NCI-H345 treated with DMSO at 0.1 percent for 48 hours (cell line): Measurements from ENCODE around the gene EBPL.

Experiments
- DNase-seq: peaks from one replicate; lab custom pipeline; 2025; ENCODE audit not compliant: unreplicated experiment; lab: John Stamatoyannopoulos, UW

The EBPL gene

DNA sequence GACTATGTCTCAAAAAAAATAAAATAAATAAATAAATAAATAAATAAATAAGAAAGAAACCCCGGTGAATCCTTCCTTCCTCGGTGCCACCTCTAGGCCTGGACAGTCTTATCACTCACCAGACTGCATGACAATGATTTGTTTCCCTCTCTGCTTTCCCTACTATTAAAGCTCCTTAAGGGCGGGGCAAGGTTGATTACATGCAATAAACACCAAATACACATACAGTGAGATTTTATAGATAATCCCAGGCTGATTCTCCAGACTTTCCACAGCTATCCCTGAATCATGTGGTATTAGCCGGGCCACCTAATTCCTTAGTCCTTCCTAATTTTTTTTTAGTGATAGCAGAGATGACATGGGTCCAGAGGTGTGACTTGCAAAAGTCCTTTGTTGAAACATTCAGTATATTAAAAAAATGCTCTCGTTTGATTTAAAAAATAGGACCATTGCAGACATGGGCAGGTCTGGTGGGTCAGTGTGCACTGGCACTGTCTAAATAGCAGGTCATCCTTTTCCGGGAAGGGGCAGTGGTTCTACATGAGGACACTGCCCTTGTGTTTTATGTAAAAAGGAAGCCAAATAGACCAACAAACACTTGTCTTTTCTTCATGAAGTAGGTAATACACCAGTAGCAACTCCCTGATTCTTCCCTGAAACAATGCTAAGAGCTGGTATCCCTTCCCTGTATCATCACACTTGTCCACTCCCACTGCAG, 14.5 kb downstream of the EBPL start:
- DNase-seq: no peak

DNA sequence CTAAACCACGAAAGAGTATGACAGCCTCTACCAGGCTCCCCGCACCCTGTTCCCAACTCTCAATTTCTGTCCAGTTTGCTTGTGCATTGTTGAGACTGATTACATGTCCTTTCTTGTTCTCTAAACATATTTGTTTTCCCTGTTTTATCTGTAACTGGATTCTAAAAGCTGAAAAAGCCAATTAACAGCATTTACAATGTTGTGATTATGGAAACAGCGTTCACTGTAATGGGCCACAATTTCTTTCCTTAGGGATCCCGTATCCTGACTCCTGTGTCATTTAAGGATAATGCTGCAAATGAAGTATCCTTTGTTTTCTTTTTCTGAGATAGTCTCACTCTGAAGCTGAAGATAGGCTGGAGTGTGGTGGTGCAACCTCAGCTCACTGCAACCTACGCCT, 20.5 kb downstream of the EBPL start:
- DNase-seq: no peak

DNA sequence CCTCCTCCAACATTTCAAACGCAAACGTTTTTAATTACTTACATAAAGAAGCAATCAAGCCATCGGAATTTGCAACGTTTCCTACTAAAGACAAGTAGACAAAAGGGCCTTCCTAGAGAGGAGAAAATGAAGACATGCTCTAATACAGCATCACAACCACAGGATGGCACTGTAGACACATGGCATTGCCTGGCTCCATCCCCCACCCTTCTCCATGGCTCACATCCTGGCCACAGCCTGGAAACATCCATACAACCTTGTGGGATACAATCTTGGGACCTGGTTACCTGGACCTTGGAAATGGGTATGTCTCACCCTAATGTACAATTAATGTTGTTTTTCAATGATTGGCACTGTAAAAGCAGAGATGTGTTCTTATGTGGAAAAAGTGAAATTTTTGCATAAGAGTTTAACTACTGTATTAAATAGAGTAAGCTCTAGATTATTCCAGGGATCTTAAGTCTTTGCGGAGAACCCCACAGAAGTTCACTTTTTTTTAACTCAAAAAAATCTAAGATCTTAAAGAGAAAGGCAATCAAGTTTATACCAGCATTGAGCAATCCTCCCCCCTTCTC, 21.5 kb downstream of the EBPL start:
- no peak for DNase-seq

DNA sequence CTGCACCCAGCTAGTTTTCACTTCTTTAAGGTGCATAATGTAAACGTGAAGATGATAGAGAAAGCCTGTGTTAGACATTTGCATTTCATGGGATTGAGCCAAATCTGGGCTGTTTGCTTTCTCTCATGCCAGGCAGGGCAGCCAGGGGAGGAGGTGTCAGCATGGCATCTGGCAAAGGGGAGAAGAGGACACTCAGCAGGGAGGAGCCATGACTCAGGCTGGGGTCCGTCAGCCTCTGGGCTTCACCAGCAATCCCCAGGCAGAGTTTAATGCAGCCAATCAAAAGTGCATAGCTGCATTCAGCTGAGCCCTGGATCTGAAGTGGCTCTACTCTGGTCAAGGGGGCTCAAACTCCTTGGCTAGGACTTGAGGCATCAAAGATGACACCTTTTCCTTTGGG, 23.5 kb downstream of the EBPL start:
- no peak for DNase-seq

DNA sequence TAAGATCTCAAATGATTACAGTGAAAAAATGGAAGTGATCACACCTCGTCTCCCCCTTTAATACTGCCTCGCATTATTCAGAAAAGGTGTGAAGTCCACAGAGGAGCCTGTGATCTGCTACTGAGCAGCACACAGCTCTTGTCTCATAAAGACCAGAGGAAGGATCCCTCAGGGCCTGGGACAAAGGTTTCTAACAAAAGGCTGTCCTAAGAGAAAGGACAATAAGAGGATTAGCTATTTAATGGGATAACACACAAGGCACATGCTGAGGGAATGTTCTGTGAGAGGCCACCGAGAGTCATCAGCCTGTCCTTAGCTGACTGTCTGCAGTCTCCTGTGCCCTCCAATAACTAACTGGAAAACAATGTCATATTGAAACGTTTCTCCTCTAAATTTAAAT, 26.7 kb downstream of the EBPL start:
- DNase-seq: no peak

DNA sequence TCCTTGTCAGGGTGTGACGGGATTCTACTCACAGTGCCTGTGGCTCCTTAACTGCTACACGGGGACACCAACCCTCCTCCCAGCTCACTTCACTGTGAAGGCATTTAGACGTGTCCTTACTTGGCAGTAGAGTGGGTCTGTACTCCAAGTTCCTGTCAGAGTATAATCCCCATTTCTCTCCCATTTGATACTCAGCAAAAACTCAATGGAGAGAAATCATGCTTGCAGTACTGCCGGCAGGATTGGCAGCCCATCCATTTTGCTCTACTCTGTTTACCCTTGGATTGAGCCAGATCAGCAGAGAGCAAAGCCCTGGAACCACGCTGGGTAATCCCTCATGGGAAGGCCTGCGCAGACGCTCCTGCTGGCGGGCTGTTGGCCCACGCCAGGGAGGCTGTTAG, 34.0 kb downstream of the EBPL start:
- no peak for DNase-seq

DNA sequence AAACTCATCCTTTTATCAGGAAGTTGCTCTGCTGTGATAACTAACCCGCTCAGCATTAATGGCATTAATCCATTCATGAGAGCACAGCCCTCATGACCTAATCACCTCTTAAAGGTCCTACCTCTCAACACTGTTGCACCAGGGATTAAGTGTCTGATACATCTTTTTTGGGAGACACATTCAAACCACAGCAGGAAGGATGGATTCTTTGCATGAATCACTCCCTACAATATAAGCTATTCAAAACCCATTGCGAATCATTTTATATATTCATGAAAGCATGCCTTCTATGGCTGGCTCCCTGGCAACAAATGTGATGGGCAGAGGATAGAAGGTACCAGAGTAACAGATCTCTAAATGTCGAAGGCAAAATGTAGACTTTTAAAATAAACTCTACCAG, 35.4 kb downstream of the EBPL start:
- no peak for DNase-seq

DNA sequence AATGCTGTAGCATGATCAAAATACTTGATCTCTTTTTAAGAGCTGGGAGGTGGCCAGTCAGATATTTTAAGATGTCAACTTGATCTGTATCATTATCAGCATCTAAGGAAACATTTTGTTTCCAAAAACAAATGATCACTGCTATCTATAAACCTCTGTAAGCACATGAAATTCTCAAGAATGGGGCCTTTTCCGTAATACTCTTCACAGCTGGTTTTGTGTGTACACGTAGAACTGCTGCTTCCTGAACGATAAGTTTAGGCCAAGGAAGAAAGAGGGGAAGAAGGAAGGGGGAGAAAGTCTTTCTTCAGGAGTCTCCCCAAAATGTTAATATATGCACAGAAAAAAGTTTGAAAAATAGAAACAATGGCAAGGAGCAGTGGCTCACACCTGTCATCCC, 37.3 kb downstream of the EBPL start:
- DNase-seq: no peak

DNA sequence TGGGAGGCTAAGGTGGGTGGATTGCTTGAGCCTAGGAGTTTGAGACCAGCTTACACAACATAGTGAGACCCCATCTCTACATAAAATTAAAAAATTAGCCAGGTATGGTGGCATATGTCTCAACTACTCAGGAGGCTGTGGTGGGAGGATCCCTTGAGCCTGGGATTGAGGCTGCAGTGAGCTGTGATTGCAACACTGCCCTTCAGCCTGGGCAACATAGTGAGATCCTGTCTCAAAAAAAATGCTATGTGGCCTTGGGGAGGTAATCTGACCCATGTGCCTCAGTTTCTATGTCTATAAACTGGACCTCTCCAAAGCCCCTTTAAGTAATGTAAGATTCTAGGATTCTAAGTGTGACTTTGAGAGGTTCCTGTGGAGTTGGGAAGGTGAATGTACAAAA, 37.8 kb downstream of the EBPL start:
- no peak for DNase-seq

DNA sequence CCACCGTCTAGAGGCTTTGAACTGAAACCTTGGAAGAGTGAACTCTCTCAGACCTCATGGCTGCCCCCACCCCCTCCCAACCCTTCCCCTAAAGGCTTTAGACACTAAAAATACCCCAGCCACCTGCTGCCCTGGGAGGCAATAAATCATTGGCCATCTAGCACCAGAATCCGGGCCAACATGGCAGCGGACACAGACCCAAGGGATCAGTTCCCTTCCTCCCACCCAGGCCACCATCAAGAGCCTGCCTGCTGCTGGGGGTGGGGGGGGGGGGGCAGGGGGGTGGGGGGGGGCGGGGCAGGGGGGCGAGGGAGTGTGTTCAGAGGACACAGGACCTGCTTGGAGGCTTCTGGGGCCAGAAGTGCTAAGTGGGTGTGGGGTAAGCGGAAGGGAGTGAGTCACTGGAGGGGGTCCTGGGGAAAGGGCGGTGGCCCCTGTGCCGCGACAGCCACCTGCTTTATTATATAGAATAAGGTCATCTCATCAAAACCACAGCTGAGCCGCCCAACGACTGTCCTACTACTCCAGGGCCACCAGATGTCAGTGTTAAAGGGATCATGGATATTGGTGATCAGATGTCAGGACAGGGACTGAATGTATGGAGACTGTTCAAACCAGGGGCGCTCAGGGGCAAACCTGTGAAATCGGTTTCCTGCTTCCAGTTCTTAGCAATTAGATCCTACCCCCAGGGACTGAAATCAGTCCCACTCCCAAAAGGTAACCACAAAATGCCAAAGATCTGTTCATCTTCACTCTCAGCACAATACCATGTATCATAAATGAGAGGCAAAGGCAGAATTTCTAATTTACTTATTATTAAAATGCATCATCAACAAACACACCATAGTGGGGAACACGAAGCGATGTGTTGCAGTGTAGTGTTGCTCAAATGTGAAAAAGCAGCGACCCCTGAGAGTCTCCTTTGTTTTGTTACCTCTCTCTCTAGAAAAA, 38.7 kb downstream of the EBPL start:
- no peak for DNase-seq

DNA sequence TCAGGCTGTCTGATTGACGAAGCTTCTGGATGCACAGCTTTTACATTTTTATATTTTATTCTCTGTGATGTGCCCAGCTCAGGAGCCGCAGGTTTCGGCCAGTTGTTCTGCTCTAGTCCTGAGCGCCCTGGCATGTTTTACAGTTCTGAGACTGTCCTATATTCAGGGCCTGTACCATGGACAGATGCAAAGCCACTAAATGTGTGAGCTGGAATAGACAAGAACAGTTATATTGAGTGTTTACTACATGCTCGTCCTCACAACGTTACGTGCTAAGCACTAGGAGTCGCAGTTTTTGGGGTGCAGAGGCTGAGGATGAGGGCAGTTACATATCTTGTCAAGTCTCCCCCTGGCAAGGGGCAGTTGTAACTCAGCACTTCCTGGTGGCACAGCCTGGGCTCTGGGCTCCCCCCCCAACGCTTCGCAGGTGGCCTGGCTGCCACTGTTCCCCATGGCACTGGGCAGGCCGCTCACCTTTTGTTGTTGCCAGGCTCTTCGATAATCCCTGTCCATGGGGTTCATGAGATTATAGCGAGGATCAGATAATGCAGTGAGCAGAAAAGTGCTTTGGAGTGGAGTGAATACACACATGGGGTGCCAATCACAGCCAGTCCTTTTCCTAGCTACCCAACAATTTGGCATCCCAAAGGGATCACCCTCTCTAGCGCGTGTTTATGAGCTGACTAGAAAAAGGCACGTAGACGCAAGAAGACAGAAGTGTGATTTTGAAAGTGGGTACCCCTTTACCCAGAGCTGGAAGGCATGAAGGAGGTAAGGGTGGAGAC, 39.5 kb downstream of the EBPL start:
- DNase-seq: no peak

DNA sequence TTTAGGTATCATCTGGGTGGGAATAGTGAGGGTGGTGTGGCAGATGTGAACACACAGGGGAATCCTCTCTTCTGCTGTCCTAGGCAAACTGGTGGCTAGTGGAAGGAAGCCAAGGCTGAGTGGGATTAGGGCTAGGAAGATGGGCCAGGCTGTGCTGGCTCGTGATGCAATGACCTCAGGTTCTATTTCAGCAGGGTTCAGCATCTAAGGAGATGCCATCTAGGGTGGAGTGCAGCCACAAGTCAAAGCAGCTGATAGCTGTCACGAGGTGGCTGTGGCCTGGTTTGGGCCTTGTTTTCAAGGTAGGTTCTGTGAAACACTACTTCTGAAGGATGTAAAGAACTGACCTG, 41.3 kb downstream of the EBPL start:
- DNase-seq: no peak

DNA sequence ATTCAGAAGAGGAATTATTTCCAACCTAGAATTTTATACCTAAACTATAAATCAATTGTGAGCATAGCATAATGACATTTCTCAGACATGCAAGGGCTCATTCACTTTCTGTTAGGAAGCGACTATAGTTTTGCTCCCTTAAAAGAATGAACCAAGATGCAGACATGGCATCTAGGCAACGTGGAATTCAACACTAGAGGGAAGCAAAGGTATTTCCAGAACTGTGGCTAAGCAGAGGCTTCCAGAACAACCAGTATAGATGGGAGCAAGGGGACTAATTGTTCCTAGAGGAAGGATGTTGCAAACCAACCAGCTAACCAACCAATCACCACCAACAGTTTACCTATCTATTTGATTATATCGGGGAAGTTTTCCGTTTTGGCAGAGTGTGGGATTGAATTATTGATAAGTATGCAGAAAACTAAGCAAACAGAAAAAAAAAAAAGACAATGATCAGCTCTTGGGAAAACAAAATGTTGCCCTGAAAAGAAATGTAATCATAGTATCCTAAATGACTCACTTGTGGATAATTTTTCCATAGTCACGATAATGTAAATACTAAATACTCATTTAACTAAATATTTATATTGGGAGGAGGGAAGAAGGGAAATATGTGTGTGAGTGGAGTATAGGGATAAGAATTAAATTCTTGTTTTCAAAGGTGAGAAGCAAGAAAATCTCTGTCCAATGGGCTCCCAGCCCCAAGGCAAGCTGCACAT, 41.9 kb downstream of the EBPL start:
- DNase-seq: no peak

DNA sequence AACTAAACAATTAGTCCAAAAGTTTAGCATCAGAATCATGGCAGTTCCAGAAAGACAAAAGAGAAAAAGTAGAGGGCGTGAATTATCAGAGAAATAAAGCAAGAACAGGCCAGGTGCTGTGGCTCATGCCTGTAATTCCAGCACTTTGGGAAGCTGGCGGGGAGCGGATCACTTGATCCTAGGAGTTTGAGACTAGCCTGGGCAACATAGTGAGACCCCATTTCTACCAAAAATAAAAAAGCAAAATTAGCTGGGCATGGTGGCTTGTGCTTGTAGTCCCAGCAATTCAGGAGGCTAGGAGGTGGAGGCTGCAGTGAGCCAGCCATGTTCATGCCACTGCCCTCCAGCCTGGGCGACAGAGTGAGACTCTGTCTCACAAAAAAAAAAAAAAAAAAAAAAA, 44.6 kb downstream of the EBPL start:
- no peak for DNase-seq

DNA sequence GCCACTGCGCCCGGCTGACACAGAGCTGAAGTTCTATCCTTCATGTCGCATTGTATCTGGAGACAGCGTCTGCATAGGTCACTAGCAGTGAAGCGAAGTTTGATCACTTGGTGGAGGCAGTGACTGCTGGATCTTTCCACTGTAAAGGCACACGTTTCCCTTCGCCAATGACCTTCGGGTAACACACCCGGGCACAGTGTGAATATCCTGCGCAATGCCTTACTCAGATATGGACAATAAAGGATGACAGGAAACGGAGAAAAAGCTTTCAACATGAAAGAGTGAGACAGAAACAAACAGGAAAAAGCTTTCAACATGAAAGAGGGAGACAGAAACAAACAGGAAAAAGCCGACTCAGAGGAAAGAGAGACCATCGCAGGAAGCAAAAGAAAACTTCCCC, 45.8 kb downstream of the EBPL start:
- DNase-seq: no peak

DNA sequence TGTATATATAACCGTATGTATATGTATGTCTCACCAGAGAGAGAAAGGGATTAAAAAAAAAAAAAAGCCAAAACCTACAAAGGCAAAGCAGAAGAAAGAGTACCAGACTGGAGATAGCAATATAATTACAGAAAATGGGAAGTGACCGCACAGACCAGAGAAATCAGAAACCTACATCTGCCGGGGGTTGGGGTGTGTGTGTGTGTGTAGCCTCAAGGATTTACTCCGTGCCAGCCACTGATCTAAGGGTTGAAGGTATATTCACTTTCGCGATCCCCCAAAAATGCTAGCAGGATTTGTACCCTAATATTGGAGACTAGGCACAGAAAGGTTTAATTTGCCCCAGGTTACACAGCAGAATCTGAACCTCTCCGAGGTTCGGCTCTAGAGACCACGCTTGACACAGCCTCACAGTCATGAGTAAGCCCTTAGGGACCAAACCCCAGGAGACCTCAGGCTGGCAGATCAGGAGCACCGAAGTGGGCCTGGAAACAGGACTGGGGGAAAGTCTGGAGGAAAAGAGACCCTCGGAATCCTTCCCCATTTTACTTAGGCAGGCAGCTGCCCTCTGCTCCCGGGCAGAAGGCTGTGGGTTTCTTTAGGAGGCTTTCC, 48.1 kb downstream of the EBPL start:
- no peak for DNase-seq

DNA sequence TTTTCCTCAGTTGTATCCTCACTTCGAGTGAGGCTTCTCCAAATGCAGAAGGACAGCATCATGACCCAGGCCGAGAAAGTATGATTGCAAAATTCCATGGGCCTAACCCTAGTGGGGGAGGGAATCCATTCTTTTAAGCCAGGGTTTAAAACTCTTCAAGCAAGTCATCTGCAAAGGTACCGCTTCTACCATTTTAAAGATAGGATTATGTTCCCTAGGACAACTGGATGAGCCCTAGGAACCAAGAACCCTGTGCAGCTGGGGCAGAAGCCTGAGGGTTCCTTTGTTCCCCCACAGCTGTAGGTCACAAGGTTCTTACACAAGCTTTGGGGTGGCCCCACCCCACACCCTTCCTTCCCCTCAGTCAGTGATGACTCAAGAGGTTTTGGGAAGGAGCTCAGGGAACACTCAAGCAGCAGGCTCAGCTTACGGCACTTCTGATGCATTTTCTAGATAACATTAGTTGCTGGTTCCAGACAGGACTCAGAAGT, 49.4 kb downstream of the EBPL start:
- no peak for DNase-seq

DNA sequence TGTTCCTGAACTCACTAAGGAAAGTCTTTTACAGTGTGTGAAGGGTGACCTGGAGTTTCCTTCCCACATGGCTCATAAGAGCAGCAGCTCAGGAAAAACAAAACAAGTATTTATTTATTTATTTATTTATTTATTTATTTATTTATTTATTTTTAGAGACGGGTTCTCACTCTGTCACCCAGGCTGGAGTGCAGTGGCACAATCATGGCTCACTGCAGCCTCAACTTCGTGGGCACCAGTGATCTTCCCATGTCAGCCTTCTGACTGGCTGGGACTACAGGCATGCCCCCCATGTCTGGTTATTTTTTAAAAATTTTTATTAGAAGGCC, 52.6 kb downstream of the EBPL start:
- no peak for DNase-seq

DNA sequence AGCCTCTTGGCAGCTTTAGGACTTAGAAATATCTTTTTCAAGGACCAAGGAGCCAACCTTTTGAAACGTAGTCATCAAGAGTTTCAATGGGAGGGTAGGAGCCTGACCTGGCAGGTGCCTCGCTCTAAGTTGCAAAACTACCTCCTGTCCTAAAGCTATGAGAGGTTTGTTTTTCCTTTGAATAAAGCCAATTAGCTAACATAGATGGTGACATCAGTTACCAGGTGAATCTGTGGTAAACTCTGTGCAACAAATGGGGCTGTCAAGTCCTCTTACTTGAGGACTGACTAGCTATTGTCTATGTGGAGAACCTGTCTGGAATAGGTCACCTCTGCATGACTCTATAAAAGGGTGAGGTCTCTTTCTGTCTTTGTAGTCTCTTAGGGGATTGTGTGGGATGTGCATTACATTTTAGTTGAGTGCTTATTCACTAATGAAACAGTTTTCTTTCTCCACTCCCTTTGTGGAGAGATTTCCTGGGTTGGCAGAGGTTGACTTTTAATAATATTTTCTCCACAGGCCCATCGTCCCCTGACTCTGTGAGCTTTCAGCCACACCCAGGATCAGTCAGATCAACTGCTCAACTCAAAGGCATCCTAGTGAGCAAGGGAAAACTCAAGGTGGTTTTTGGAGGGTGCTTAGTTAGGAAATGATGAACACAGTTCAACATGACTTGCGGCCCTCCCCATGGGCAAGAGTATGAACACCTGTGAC, 53.1 kb downstream of the EBPL start:
- no peak for DNase-seq

DNA sequence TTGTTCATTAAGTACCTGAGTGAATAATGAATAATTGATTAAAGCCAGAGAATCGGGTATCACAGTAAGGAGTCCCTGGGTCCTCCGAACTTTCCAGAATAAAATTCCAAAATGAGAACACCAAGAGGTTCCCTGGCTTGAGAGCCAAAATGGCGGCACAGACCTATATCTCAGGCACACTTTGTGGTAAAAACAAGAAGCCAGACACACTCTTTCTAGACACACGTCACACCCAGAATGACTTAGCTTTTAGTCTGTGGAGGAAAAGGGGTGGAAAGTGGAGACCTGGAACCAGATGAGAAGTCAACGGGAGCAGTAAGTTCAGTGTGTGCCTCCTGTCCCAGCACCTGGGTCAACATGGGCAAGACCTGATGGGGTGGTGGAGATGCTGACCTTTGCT, 54.6 kb downstream of the EBPL start:
- DNase-seq: no peak
